Stomach smooth muscle (tissue), 2 donors: ENCODE measurements around the gene BEGAIN.

Source experiments
- H3K27ac ChIP-seq: one replicate; pipeline ENCODE4 v1.7.0; 2013; ENCODE audit warnings: mild to moderate bottlenecking, low read length, inconsistent platforms
- H3K27me3 ChIP-seq, 2 donors: one replicate each; pipeline ENCODE4 v1.7.0; 2013; ENCODE audit warnings: low read length in 2 of 2; ENCODE audit not compliant: insufficient read depth in 2 of 2, control insufficient read depth in 1 of 2
- H3K36me3 ChIP-seq, 2 donors: one replicate each; pipeline ENCODE4 v1.7.0; 2013; ENCODE audit warnings: low read length in 2 of 2; ENCODE audit not compliant: control insufficient read depth in 2 of 2, insufficient read depth in 2 of 2
- H3K4me1 ChIP-seq: one replicate; pipeline ENCODE4 v1.7.0; 2013; ENCODE audit warnings: low read length; ENCODE audit not compliant: control insufficient read depth, insufficient read depth
- H3K4me3 ChIP-seq, 2 donors: one replicate each; pipeline ENCODE4 v1.7.0; 2013; ENCODE audit warnings: low read length in 2 of 2
- H3K9ac ChIP-seq, 2 donors: one replicate each; pipeline ENCODE4 v1.7.0; 2013; ENCODE audit warnings: low read length in 2 of 2, mild to moderate bottlenecking in 1 of 2
- H3K9me3 ChIP-seq, 2 donors: one replicate each; pipeline ENCODE4 v1.7.0; 2013; ENCODE audit warnings: low read length in 2 of 2; ENCODE audit not compliant: control insufficient read depth in 2 of 2
- donor health status: healthy.
- donor health status: Pancreatic carcinoma.

BEGAIN gene

GRCh38 chr14:100580316-100581227 lies 6.6 kb downstream of the BEGAIN start:
- H3K4me1 ChIP-seq: no peaks in the 10 kb centered on the region
- no peak overlapping the region for H3K9ac ChIP-seq
- H3K36me3 ChIP-seq: no peaks in the 10 kb centered on the region
- H3K4me3 ChIP-seq: no peak overlapping the region
- H3K9me3 ChIP-seq: peaks cover 0 to 2% of the 10 kb centered on the region in 2 donors
- peaks cover under 1 to 1% of the 10 kb centered on the region in 2 donors for H3K27me3 ChIP-seq
- no peak overlapping the region for H3K27ac ChIP-seq

- H3K4me3 ChIP-seq: no peak overlapping the region
- no peak overlapping the region for H3K27ac ChIP-seq
Measured at GRCh38 chr14:100578552-100578951, 8.7 kb downstream of the BEGAIN start.

DNA sequence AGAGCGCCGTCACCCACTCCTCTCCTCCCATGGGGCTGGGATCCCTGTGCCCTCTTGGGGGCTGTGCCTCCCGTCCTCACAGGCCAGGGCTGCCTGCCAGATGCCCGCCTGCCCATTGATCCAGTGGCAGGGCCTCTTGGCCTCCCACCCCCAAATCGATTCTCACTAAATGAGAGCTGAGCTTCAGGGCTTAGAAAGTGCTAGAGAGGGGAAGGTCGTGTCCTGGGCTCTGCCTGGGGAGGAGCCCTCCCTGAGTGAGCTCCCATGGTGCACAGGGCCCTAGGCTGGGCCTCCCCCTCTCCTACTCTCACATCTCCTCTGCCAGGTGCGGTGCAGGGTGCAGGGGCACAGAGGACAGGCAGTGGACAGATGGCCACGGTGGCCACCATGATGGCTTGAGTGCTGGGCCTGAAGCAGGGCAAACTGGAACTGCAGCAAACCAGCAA lies 9.2 kb downstream of the BEGAIN start:
- Histone ChIP-seq H3K27ac (no peak overlapping the region), H3K9me3 (peaks cover 0 to 2% of the 10 kb centered on the region in 2 donors)

More at GRCh38 chr14:100578552-100578951, 8.7 kb downstream of the BEGAIN start:
- Histone ChIP-seq H3K4me1 (no peaks in the 10 kb centered on the region), H3K9me3 (peaks cover 0 to 2% of the 10 kb centered on the region in 2 donors), H3K27me3 (no peaks in the 10 kb centered on the region), H3K9ac (no peak overlapping the region), H3K36me3 (no peaks in the 10 kb centered on the region)

GRCh38 chr14:100577321-100577985 lies 9.8 kb downstream of the BEGAIN start:
- Histone ChIP-seq H3K36me3 (no peaks in the 10 kb centered on the region), H3K9ac (no peak overlapping the region), H3K4me3 (no peak overlapping the region), H3K27me3 (peaks cover 2 to 4% of the 10 kb centered on the region in 2 donors), H3K4me1 (no peaks in the 10 kb centered on the region), H3K27ac (no peak overlapping the region), H3K9me3 (peaks cover 0 to 2% of the 10 kb centered on the region in 2 donors)

More for the DNA sequence above, 9.2 kb downstream of the BEGAIN start:
- H3K36me3 ChIP-seq: no peaks in the 10 kb centered on the region
- H3K9ac ChIP-seq: no peak overlapping the region
- no peaks in the 10 kb centered on the region for H3K4me1 ChIP-seq
- no peak overlapping the region for H3K4me3 ChIP-seq
- H3K27me3 ChIP-seq: no peaks in the 10 kb centered on the region

DNA sequence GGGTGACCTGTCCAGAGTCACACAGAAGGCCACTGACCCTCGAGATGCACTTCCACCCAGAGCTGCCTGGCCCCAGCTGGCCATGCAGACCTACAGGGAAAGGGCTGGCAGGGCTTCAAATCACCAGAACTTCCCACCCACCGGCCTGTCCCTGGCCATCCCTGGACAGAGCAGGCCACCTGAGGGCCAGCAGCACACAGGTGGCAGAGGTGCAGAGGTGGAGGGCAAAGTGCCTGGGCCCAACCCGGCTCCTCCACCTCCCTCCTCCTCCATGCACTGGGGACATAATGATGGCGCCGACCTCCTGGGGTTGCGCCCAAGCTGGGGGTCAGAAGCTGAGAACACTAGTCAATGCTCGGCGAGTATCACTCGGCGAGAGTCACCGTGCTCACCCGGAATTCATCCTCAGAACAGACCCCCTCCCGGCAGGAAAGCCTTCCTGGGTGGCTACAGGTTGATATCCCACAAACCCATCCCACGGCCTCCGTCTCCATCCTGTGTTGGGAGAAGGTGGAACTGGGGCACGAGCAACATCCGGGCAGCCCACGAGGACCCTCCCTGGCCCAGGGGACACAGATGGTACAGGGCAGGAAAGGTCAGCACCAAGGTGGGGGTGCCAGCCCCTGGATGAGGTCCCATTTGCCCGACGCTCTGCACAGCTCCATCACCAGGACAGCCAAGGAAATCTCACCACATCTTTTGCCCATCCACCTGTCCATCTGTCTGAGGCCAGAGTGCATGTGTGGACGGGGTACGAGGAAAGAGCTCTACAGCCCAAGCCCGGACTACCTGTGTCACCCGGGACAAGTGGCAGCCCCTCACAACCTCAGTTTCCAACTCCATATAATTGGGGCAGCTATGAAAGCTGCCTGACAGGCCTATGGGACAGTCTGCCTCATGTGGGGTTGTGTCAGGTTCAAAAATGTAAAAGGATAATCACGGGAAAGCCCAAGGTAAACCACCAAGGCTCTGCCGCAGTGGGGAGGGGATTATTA lies 10.8 kb downstream of the BEGAIN start:
- Histone ChIP-seq H3K4me3 (no peak overlapping the region), H3K9ac (no peak overlapping the region), H3K27me3 (peaks cover 8 to 14% of the 10 kb centered on the region in 2 donors), H3K4me1 (no peaks in the 10 kb centered on the region), H3K36me3 (no peaks in the 10 kb centered on the region), H3K9me3 (peaks cover 0 to 2% of the 10 kb centered on the region in 2 donors), H3K27ac (no peak overlapping the region)

DNA sequence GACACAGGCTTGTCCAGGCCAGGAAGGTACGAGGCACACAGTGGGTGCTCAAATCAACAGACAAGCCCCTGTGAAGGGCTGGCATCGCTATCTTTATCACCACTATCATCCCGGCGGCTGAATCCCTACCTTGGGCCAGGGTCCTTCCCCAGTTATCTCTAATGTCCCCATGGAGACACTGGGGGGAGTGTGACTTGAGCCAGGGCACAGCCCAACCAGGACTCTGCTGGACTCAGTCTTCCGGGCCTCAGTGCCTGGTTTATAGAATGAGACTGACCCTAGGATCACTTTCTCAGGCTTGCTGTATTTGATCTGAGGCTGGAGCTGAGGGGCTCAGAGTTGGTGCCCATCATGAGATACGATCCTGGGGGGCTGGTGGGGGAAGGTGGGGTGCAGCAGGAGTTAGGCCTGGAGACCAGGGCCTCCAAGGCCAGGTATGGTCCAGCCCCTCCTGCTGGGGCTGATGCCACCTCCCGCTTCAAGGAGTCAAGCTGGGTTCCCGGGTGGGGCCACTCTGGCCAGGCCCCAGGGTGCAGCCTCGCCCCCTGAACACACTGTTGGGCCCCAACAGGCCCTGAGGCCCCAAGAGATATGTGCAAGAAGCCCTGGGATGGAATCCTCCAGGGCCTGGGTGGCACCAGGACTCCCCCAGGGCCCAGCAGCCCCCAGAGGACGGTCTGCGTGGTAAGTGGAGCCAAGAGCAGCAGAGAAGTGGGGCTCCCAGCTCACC lies 11.8 kb downstream of the BEGAIN start:
- H3K4me1 ChIP-seq: no peaks in the 10 kb centered on the region
- H3K36me3 ChIP-seq: no peaks in the 10 kb centered on the region
- H3K27ac ChIP-seq: no peak overlapping the region
- no peak overlapping the region for H3K9ac ChIP-seq
- H3K27me3 ChIP-seq: peaks cover 13 to 21% of the 10 kb centered on the region in 2 donors
- H3K4me3 ChIP-seq: no peak overlapping the region
- H3K9me3 ChIP-seq: peaks cover 0 to 2% of the 10 kb centered on the region in 2 donors

GRCh38 chr14:100574642-100575031 lies 12.6 kb downstream of the BEGAIN start:
- Histone ChIP-seq H3K27me3 (peaks cover 17 to 27% of the 10 kb centered on the region in 2 donors), H3K27ac (no peak overlapping the region), H3K9ac (no peak overlapping the region), H3K9me3 (peaks cover 0 to 2% of the 10 kb centered on the region in 2 donors), H3K4me3 (no peak overlapping the region), H3K4me1 (no peaks in the 10 kb centered on the region), H3K36me3 (no peaks in the 10 kb centered on the region)

- Histone ChIP-seq H3K9me3 (peaks cover 0 to 2% of the 10 kb centered on the region in 2 donors), H3K4me1 (peaks cover 3% of the 10 kb centered on the region), H3K27me3 (peaks cover 23 to 33% of the 10 kb centered on the region in 2 donors), H3K36me3 (no peaks in the 10 kb centered on the region), H3K4me3 (no peak overlapping the region), H3K9ac (no peak overlapping the region), H3K27ac (no peak overlapping the region)
Measured at GRCh38 chr14:100573757-100574641, 13.2 kb downstream of the BEGAIN start.
